Measurements from ENCODE around the gene TTC31.

Gene TTC31

DNA sequence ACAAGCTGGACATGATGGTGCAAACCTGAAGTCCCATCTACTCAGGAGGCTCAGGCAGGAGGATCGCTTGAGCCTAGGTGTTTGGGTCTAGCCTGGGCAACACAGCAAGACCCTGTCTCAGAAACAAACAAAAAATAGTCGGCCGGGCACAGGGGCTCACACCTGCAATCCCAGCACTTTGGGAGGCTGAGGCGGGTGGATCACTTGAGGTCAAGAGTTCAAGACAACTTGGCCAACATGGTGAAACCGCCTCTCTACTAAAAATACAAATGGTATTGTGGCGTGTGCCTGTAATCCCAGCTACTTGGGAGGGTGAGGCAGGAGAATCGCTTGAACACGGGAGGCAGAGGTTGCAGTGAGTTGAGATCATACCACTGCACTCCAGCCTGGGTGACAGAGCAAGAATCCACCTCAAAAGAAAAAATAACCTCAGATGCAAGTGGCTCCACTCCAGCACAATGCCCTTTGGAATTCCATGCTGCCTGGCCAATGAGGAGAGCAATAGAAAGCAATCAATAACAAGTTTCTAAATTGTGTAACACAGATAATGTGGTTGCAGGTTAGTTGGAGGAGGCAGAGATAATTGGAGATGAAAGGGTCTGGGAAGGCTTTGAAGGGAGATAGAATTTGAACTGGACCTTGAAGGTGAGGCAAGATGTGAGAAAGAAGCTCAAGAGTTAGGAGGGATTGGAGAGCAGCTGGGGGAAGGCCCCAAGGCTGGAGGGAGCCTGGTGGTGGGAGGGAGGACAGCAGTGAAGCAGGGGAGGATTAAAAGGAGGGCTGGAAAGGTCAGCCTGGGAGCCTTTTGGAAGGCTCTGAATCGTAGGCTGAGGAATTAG lies 6.0 kb downstream of the TTC31 start:
- no peak for DNase-seq

DNA sequence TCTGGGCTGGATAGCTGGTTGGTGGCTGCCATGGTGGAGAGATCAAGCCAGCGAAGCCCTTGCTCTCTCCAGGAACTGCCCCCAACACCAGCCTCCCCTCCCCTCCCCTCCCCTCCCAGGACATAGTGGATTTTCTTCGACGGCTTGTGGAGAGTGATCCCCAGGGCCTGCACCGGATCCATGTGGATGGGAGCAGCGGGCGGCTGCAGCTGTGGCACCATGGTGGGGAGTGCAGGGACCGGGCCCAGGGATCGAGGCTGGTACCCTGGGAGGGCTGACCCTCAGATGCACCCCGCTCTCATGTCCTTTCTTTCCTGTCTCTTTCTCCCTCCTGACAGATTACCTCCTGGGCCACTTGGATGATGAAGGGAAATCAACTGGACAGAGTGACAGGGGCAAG lies 7.0 kb downstream of the TTC31 start:
- no peak for DNase-seq

DNA sequence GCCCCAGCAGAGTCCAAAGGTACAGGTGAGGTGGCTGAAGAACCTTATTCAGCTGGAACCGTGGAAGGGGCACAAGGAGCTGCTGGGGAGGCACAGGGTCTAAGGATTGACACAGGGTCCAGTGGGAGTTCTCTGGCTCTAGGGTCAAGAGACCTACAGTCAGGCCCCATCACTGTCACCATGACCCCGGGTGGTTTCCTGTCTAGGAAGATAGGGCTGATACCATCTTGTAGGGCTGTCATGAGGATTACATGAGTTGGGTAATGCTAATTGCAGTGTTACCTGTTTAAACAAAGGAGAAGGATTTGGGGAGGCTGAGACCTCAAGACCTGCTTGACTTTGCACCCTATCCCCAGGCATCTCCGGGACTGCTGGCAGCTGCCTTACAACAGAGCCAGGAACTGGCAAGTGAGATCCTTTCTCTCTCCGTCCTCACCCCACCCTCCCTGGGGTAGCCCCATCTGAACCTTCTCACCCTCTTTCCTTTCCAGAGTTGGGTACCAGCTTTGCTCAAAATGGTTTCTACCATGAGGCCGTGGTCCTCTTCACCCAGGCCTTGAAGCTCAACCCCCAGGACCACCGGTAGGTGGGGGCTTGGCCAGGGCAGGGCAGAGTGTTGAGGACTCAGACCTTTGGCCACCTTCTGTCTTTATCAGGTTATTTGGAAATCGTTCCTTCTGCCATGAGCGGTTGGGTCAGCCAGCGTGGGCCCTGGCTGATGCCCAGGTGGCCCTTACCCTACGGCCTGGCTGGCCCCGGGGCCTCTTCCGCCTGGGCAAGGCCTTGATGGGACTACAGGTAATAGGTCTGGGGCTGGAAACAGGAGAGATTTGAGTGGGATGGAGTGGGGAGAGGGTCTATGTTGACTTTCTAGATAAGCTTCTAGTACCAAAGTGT lies 9.0 kb downstream of the TTC31 start:
- no peak for DNase-seq

DNA sequence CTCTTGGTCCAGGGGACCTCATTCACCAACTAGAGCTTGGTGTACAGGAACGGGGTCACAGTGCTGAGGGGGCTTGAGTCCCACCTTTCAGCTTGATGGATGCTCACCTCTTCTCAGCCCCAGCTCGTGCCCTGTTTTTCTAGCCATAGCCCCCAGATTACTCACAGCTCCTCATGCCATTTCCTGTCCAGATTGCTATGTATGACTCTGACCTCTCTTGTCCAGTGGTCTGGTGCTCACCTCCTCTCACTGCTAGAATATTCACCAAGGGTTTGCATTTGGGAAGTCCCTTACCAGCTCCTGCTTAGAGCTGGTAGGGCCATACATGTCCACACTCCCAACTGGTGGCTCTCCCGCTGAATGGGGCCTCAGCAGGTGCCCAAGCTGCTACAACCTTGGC lies 10.7 kb downstream of the TTC31 start:
- no peak for DNase-seq

DNA sequence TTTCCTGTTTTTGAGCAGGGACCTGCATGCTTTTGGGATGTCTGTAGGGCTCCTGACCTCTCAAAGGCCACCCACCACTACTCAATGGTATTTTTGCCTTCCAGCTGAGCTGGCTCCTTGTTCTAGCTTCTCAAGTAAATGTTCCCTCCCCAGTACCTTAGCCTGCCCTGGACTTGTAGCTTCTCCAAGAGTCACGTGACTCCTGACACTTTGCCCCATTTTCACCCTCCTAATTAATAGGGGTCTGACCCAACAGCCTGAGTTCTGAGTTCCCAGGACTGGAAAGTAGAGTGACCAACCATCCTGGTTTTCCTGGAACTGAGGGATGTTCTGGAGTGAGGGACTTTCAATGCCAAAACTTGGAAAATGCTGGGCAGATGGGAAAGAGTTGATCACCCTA lies 12.6 kb downstream of the TTC31 start:
- DNase-seq: no peak

DNA sequence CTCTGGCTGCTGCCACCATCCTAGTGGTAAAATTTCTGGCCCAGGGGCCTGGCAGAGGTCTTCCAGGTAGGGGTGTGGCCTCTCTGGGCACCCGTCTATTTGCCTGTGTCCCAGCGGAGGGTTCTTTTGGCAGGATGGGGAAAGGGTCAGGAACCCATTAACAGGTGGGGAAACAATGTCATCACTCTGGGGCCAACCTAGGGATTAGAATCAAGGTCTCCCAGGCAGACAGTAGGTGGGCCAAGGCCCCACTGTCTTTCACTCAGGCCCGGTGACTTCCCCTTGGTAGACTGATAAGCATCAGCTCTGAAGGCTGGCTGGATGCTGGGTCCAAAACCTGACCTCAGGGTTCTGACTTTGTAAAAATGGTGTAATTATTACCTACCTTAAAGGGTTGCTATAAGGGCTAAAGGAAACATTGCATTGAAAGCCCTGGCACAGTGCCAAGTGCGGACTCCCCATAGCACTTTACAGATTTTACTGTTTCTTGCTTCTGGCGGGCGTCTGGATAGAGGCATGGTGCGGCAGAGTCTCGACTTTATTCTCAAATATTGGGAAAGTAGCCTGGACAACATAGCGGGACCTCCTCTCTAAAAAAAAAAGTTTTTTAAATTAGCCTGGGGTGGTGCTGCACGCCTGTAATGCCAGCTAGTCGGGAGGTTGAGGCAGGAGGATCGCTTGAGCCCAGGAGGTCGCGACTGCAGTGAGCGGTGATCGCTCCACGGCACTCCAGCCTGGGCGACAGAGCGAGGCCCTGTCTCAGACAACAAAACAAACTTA lies 14.3 kb downstream of the TTC31 start:
- no peak for DNase-seq

DNA sequence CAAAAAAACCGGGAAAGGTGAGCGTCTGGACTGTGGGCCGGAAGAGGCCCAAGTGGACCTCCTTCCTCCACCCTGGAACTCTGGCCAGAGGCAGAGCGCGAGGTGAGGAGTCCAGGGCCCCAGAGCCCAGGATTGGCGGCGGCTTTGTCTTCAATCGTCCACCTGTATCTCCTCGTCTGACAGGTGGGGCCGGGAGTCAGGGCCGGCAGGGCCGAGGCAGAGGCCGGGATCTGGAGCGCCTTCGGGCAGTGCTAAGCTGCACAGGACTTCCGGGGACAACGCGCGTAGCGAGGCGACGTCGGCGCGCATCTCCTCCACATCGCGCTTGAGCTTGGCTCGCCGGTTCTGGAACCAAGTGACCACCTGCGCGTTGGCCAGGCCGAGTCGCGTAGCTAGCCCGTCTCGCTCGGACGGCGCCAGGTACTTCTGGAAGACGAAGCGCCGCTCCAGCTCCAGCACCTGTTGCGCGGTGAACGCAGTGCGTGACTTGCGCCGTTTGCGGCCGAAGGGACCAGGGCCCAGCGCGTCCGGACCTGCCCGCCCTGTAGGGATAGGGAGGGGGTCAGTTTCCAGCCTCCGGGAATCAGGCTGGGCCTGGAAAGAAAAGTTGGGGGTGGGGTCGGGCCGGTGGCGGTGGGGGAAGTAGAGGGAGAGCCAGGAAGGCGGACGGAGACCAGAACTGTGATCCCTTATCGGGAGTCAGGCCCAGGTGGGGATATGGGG lies 15.1 kb downstream of the TTC31 start:
- DNase-seq: no peak

DNA sequence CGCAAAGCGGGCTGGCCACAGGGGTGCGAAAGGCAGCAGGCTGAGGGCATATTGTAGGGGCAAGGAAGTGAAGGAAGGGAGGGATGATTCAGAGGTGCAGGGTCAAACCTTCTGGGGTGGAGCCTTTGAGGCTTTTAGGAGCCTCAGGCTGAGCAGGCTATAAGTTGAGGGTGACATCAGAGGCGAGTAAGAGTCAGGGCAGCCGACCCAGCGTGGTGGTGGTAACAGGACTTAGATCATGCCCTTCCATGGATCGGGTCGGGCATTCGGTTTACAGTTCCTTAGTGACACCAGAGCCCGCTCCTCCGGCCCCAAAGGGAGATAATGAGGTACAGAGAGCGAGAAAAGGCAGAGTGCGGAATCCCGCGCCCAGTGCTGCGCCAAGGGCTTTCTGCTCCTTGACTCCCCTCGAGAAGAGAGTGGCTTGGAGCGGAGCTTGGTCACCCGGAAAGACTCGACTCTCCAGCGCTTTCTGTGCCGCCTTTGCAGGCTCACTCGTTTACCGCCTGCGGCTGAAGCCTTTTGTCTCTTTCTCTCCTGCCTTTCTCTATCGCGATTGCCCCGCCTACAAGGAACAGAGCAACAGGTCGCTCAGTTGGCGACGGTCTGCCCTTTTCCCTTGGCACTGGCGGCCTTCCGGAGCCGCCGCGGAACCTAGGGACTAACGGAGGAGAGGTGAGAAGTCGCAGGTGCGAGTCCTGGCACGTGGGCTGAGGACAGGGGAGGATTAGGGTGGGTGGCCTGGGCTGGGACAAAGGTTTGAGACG lies 15.8 kb downstream of the TTC31 start:
- DNase-seq: no peak

DNA sequence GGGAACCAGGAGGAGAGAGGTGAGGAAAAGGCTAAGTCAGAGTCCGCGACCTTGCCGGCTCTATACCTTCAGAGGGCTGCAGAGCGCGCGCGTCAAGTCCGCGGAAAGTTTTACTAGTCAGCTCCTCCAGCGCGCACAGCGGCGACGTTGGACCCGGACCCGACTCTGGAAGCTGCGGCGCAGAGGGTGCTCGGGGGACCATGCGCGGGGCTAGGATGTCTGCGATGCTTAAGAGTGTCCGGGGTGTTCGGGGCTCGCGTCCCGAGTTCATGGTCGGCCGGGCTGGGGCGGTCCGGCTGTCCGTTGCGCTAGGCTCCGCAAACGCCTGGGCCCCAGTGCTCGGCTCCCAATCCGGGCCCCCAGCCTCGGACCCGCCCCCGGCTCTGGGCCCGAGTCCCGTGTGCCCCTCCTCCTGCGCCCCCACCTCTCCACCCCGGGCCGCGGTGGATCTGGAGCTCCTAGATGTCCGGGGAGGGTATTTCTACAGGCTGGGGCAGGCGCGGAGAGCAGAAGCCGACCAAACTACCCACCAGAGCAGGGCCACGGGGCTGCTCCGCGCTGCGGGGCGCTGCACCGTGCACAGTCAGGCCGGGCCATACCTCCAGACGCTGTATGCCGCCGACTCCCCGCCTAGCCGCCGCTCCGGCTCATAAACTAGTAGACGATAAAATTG lies 16.5 kb downstream of the TTC31 start, which contains the start of gene LBX2:
TSS of gene LBX2 (minus strand) at position 337 of the 673 bp plus-strand sequence. CDS start at position 271, 66 bp downstream.
- no peak for DNase-seq

DNA sequence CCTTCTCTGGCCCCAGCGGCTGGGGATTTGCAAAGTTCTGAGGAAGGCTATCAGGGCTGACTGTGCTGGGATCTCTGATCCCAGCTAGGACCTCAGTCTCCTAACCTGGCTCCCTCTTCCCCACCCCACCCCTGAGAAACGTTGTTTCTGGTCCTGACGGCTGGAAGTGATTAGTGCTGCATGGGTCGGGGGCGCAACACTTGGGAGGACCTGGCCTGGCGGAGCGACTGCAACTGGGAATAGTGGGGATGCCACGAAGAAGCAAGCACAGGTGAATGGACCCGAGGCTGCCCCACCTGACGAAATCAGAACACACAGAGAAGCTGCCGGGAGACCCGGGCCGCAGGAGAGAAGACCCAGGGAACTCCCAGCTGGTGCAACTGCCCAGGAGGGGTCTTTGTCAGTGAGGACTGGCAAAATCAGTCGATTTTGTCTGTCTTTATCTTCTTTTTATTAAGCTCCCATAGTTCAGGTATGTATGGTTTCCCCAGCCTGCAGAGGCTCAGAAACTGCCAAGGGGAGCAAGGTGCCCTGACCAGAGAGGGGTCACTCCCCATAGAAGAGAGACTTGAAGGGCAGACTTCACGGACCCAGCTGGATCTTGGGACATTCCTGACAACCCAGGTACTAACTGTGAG lies 17.2 kb downstream of the TTC31 start:
- no peak for DNase-seq

DNA sequence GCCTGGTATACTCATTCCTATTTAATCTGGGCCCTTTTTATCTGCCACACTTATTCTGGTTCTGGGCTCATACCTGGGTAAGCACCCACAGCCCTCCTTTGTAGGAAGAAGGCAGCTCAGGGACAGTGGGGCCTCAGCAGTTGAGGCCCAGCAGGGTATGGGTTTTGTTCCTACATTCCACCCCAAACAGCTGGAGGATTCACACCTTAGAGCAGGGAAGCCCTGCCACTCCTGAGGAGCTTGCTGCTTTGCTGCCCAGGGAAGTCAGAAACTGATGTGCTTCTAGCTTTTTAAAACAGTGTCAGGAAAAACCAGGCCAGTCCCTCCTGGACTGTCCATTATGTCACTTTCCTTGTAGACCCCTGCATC lies 17.7 kb downstream of the TTC31 start:
- no peak for DNase-seq

DNA sequence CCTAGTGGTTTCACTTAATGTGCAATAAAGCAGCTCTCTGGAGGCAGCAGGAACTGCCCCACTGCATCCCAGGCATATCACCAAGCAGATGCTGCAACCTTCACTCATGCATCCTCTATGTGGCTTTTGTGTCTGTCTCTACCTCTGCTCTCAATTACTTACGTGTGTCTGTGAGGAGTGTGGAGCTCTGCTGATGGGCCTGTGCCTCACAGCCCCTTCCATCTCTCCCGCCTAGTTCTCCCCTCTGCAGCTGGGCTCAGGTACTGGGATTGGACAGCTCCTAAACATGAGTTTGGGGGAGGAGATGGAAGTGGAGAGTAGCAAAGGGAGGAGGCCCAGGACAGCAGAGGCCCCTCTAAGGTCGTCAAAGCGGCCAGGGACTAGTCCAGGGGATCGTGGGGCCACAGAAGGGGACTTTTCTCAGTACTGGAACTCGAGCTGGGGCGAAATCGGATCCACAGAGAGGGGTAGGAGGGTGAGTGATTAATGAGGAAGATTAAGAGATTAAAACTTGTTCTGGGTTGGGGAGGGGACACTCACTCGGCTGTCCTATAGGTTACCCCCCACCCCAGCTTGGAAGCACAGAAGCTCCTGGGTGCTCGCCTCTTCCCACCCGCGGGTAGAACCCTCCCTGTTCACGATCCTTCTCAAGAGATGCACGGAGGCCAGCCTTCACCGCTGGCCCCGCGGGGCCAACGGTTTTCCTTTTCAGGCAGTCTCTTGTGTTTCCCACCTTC lies 18.6 kb downstream of the TTC31 start:
- DNase-seq: no peak

DNA sequence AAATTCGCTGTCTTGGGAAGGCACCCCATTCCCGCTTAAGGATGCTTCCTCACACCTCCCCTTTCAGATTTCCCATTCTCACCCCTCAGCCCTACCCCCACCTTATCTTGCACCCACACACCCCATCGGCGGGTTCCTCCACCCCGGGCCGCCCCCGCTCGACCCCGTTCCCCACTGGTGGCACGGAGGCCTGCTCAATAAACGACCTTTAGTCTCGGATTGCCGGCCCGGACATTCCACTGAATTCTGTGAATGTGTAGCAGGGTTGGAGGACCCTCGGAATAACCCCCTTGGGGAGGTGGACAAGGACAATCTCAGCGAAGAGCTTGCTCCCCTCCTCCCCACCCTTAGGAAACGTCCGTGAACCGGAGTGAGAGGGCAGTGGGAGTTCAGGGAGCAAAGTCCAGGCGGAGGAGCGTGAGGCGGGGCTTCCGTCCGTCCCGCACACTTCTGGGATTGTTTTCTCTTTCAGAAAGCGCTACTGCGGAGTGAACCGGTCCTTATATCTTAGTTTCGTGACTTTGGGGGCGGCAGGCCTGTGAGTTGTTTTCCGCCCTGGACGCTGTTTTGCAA lies 19.4 kb downstream of the TTC31 start:
- DNase-seq: no peak

DNA sequence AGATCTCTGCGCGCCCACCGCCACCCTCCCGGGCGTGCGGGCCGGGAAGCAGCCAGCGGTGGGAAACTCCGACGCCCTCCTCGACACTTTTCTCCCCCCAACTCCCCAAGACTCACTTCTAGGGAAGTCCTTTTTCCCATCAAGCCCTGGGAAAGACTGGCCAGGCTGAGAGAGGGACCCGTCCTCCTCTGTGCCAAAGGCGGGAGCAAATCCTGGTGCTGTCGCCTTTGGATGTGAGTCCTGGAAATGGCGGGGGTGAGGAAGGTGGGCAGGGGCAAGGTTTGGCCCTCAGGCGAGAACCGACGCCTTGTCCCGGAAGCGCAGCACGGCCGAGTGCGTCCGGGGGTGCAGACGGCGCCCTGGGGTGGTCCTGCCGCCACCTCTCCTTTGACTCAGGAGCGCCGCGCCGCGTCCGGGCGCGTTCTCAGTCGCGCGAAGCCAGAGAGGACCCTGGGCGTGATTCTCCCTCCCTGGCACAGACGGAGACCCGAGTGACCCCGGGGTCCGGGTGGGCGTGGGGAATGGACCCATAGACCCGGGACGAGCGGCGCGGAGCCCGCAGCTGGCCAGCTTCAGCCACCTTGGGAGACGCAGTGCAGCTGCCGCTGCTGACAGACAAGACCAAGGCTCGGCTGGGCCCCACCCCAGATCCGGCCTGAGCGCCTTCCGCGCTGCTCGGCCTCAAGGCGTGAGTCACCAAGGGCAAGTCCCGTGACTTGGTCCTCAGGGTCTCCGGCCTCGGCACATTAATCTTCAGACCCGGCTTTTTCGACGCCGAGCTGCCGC lies 20.0 kb downstream of the TTC31 start:
- peak; percentile 53 for DNase-seq

DNA sequence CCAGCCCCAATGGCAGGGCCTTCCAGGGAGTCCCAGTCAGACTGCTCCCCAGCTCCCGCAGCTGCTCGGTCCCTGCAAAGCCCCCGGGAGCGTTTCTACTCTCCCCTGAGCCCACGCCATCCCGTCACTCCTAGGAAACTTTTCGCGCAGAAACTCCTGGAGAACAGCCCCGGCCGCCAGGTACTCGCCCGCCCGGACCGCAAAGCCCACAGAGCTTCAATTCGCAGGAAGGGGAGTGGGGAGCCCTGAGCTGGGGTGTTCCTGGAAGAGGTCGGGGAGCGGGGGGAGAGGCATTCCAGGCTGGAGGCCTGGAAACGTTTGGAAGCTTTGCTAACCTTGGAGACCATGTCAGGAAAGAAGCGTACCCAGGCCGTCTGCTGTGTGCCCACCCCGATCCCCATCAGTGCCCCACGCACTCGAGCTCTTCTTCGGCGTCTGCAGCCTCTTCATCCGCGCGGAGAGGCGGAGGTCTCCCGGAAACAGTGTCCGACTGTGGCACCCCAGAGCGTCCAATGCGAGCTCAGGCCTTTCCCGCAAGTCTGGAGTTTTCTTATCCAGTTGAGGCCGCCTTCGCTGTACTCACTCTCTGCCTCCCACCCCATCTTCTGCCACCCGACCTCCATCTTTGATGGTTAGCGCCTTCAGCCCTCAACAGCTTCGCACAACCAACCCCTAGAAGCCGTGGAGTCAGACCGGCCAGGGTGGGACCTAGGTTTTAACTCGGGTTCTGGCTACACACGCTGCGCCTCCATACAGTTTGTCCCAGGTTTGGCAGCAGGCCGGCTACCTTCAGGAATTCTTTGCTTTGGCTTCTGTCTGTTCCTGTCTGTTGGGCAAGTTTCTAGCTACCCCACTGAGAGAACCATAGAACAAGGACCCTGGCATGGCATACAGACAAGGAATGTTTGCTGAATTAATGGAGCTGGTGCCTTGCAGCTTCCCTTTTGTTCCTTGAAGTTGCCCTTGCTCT lies 20.9 kb downstream of the TTC31 start:
- no peak for DNase-seq

DNA sequence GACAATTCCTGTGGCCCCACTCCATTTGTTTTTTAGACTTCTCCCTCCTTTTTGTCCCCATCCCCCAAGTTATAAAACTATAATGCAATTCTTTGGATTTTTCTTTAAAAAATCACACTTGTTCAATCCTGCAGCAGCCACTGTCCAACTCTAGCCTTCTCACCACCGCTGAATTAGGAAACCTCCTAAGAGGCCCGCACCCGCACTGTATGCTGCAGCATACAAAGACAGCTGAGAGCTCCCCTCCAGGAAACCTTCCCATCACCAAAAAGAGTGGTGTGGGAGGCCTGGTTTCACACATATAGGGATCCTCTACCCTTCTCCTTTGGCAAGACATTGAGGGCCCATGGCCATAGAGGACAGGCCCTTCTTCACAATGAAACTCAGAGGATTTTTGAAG lies 21.7 kb downstream of the TTC31 start:
- DNase-seq: no peak

Data from activated CD8-positive, alpha-beta memory T cell treated with anti-CD3 and anti-CD28 coated beads, Interleukin-2, amount 50 U/mL, for 4 hours (primary cell).